PC-3 (cell line): ENCODE data around the gene CLIC4. TPM values are rescaled to one million over a fixed set of nuclear protein-coding genes. Genes with fewer than 3 reads are reported as not detected.
"Not testable (repeated sequence)": the region's sequence is repeated elsewhere in the genome, so short reads cannot be mapped to it uniquely, and the experiment has no call there.

ENCODE experiments used
- ATAC-seq: fragments of 200-7000 bp; cut with Tn5 transposase; 2 replicates; pipeline ENCODE4 v1.9.1; 2020; ENCODE audit warnings: mild to moderate bottlenecking, moderate library complexity
- BruUV-seq: library from RNA; stranded (reverse); fragments of 400-500 nt; replicated peaks from 2 replicates; lab custom pipeline; 2021; lab: Mats Ljungman, UMichigan
- CTCF ChIA-PET: fragments of 300-600 bp; sonication (Branson Sonifier 250); formaldehyde crosslinking; loops from one replicate; lab custom pipeline; 2022; ENCODE audit warnings: antibody characterized with exemption; lab: Charles Lee
- POLR2A ChIA-PET: fragments of 300-600 bp; sonication (Branson Sonifier 250); formaldehyde crosslinking; loops from one replicate; lab custom pipeline; 2022; ENCODE audit warnings: antibody characterized with exemption; ENCODE audit not compliant: unreplicated experiment; lab: Charles Lee
- DNase-seq: peaks from one replicate; pipeline ENCODE4 v3.0.0-alpha.2; 2015
- H2AFZ ChIP-seq: fragments of 300-600 bp; sonication (generic); 2 replicates; pipeline ENCODE4 v1.6.0; 2016; ENCODE audit warnings: antibody characterized with exemption, low read length
- H3F3A ChIP-seq: fragments of 300-600 bp; sonication (generic); one replicate; pipeline ENCODE4 v1.6.0; 2017; ENCODE audit warnings: antibody characterized with exemption, low read length, control low read depth, mild to moderate bottlenecking; ENCODE audit not compliant: unreplicated experiment
- H3K27ac ChIP-seq: fragments of 300-600 bp; sonication (generic); 2 replicates; pipeline ENCODE4 v1.5.1; 2016; ENCODE audit warnings: mild to moderate bottlenecking, low read length
- H3K27me3 ChIP-seq: fragments of 300-600 bp; sonication (generic); 2 replicates; pipeline ENCODE4 v1.6.1; 2016; ENCODE audit warnings: low read length, mixed read lengths
- H3K36me3 ChIP-seq: fragments of 300-600 bp; sonication (generic); 2 replicates; pipeline ENCODE4 v1.6.1; 2016; ENCODE audit warnings: low read depth, mixed run types, low read length, mixed read lengths
- H3K4me1 ChIP-seq: fragments of 300-600 bp; sonication (generic); 2 replicates; pipeline ENCODE4 v1.5.1; 2016; ENCODE audit warnings: low read length; ENCODE audit not compliant: insufficient read depth
- H3K4me2 ChIP-seq: fragments of 300-600 bp; sonication (generic); 2 replicates; pipeline ENCODE4 v1.6.0; 2016; ENCODE audit warnings: low read length
- H3K4me3 ChIP-seq: fragments of 300-600 bp; sonication (generic); 2 replicates; pipeline ENCODE4 v1.5.1; 2016; ENCODE audit warnings: mild to moderate bottlenecking, low read length, mixed read lengths
- H3K79me2 ChIP-seq: fragments of 300-600 bp; sonication (generic); 2 replicates; pipeline ENCODE4 v1.6.1; 2017; ENCODE audit warnings: low read length, mixed read lengths
- H3K9ac ChIP-seq: fragments of 300-600 bp; sonication (generic); 2 replicates; pipeline ENCODE4 v1.6.0; 2016; ENCODE audit warnings: mild to moderate bottlenecking, low read length
- H3K9me2 ChIP-seq: fragments of 300-600 bp; sonication (generic); replicated peaks from 2 replicates; pipeline ENCODE4 v1.6.1; 2016; ENCODE audit warnings: mixed run types, low read length, mixed read lengths
- H3K9me3 ChIP-seq: fragments of 300-600 bp; sonication (generic); 2 replicates; pipeline ENCODE4 v1.6.1; 2016; ENCODE audit warnings: low read length, mixed read lengths
- H4K20me1 ChIP-seq: fragments of 300-600 bp; sonication (generic); 2 replicates; pipeline ENCODE4 v1.6.1; 2016; ENCODE audit warnings: low read length, mixed read lengths
- EZH2 ChIP-seq: fragments of 300-600 bp; sonication (generic); IDR thresholded peaks from one replicate; pipeline ENCODE4 v1.6.1; 2017; ENCODE audit warnings: antibody characterized with exemption, mild to moderate bottlenecking, low read length; ENCODE audit not compliant: unreplicated experiment
- EZH2phosphoT487 ChIP-seq: fragments of 300-600 bp; sonication (generic); IDR thresholded peaks from 2 replicates; pipeline ENCODE4 v1.6.1; 2018; ENCODE audit warnings: mild to moderate bottlenecking, antibody characterized with exemption, low read length, borderline replicate concordance
- intact Hi-C: fragments of 100-400 bp; cut with micrococcal nuclease; formaldehyde crosslinking; loops from 2 replicates; pipeline ENCODE4 v1.9.0; 2023
- total RNA-seq: library from RNA; depleted of rRNA; stranded (reverse); fragments of >200 nt; gene quantifications from 2 replicates; pipeline ENCODE4 v1.2.3, GENCODE V29; 2014
- TF ChIP-seq, protein P1 (sequence below): fragments of 300-600 bp; sonication (generic); conservative IDR thresholded peaks from 2 replicates; pipeline ENCODE4 v1.5.1; 2017; ENCODE audit warnings: antibody characterized with exemption, low read depth, mild to moderate bottlenecking, low read length

The CLIC4 gene
- total RNA-seq, 1 experiment from 2014 or later, result 57.6 TPM

DNA sequence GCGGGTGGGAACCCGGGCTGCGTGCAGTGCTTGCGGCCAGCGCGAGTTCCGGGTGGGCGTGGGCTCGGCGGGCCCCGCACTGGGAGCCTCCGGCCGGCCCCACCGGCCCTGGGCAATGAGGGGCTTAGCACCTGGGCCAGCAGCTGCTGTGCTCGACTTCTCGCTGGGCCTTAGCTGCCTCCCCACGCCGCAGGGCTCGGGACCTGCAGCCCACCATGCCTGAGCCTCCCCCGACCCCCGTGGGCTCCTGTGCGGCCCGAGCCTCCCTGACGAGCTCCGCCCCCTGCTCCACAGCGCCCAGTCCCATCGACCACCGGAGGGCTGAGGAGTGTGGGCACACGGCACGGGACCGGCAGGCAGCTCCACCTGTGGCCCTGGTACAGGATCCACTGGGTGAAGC lies 23.7 kb upstream of the CLIC4 start:
- H3K4me3 ChIP-seq, result no peak overlapping the region
- BruUV-seq, result no TSS peak
- H2AFZ ChIP-seq, result no peak overlapping the region
- no peaks in the 10 kb centered on the region for H3K27me3 ChIP-seq
- no peak overlapping the region for H3K4me2 ChIP-seq
- intact Hi-C loops, result no loop called here
- H3K36me3 ChIP-seq, result no peaks in the 10 kb centered on the region
- ChIA-PET CTCF (no interaction called here), POLR2A (no interaction called here)
- H3K9me3 ChIP-seq, result no peaks in the 10 kb centered on the region
- ATAC-seq (no peak), DNase-seq (no peak)
- peaks cover 31% of the 10 kb centered on the region for H3K4me1 ChIP-seq
- H3K79me2 ChIP-seq, result no peaks in the 10 kb centered on the region
- H4K20me1 ChIP-seq, result no peaks in the 10 kb centered on the region
- TF ChIP-seq, protein P1, sequence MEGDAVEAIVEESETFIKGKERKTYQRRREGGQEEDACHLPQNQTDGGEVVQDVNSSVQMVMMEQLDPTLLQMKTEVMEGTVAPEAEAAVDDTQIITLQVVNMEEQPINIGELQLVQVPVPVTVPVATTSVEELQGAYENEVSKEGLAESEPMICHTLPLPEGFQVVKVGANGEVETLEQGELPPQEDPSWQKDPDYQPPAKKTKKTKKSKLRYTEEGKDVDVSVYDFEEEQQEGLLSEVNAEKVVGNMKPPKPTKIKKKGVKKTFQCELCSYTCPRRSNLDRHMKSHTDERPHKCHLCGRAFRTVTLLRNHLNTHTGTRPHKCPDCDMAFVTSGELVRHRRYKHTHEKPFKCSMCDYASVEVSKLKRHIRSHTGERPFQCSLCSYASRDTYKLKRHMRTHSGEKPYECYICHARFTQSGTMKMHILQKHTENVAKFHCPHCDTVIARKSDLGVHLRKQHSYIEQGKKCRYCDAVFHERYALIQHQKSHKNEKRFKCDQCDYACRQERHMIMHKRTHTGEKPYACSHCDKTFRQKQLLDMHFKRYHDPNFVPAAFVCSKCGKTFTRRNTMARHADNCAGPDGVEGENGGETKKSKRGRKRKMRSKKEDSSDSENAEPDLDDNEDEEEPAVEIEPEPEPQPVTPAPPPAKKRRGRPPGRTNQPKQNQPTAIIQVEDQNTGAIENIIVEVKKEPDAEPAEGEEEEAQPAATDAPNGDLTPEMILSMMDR, result no peak
- no peak for TF ChIP-seq EZH2
- TF ChIP-seq EZH2phosphoT487, result no peak
- no peaks in the 10 kb centered on the region for H3F3A ChIP-seq
- no peak overlapping the region for H3K9ac ChIP-seq
- no peaks in the 10 kb centered on the region for H3K9me2 ChIP-seq
- no peak overlapping the region for H3K27ac ChIP-seq

DNA sequence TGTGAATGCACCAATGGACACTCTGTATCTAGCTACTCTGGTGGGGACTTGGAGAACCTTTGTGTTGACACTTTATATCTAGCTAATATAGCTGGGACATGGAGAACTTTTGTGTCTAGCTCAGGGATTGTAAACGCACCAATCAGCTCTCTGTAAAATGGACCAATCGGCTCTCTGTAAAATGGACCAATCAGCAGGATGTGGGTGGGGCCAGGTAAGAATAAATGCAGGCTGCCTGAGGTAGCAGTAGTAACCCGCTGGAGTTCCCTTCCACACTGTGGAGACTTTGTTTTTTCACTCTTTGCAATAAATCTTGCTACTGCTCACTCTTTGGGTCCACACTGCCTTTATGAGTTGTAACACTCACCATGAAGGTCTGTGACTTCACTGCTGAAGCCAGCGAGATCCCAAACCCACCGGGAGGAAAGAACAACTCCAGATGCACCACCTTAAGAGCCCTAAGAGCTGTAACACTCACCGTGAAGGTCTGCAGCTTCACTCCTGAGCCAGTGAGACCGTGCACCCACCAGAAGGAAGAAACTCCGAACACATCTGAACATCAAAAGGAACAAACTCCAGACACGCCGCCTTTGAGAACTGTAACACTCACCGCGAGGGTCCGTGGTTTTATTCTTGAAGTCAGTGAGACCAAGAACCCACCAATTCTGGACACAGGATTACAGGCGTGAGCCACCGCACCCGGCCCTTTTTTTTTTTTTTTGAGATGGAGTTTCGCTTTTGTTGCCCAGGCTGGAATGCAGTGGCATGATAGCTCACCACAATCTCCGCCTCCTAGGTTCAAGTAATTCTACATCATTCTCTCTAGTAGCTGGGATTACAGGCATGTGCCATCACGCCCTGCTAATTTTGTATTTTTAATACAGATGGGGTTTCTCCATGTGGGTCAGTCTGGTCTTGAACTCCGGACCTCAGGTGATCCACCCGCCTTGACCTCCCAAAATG lies 22.9 kb upstream of the CLIC4 start:
- H3K79me2 ChIP-seq, H3K4me2 ChIP-seq, intact Hi-C loops, H3K27ac ChIP-seq, H3F3A ChIP-seq, POLR2A ChIA-PET, H3K9me2 ChIP-seq, H4K20me1 ChIP-seq, H3K27me3 ChIP-seq, ATAC-seq, H3K36me3 ChIP-seq, H3K9me3 ChIP-seq, H3K9ac ChIP-seq, H2AFZ ChIP-seq, H3K4me3 ChIP-seq, DNase-seq, BruUV-seq: not testable (repeated sequence)
- CTCF ChIA-PET, result interaction anchor here (0.7 kb wide), 1 partner anchor 39 kb away, joined by 5 read pairs; no protein-coding TSS in a partner anchor
- H3K4me1 ChIP-seq, result peaks cover 31% of the 10 kb centered on the region

DNA sequence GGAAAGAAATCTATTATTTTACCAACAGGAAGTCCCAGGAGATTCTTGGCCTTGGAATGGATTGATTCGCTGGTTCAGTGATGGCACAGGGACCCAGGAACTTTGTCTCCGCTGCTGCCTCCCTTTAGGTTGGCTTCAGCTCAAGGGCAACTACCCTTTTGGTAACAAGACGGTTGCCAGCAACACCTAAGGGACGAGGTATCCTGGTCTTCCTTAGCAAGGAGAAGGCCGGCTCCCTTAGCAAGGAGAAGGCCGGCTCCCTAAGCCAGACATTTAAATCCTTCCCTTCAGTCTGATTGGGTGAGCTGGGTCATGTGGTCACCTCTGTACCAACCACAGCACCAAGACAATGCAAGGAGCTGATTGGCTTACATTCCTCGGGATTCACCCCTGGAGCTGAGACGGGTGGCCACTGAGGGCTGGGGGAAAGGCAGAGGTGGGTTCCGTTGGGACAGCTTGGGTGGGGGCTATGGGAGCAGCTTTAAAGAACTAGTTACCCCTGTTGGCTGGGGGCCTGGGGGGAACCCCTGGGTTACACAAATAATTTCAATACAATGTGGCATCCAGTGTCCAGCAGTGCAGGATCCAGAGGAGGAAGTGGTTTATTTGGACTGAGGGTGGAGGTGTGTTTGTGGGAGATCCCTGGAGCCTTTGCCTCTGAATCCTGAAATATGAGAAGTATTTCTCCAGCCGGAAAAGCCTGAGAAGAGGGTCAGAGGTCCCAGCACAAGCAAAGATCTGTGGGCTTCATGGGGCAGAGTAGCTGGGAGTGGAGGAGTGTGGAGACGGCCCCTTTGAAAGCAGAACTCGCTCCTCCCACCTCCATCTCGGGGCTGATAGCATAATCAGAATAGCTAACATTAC lies 20.7 kb upstream of the CLIC4 start:
- Histone ChIP-seq H3K4me2 (peak overlapping the region; percentile 73), H3K9me2 (no peaks in the 10 kb centered on the region), H3K36me3 (no peaks in the 10 kb centered on the region), H3K27me3 (no peaks in the 10 kb centered on the region), H2AFZ (peak overlapping the region; percentile 73), H4K20me1 (no peaks in the 10 kb centered on the region), H3F3A (no peaks in the 10 kb centered on the region), H3K27ac (peak overlapping the region; percentile 89), H3K9me3 (no peaks in the 10 kb centered on the region), H3K79me2 (no peaks in the 10 kb centered on the region), H3K4me1 (peaks cover 26% of the 10 kb centered on the region), H3K9ac (peak overlapping the region; percentile 54), H3K4me3 (peak overlapping the region; percentile 32; the same call in 1 of the 2 replicates)
- DNase-seq (peak; percentile 87), ATAC-seq (peak; percentile 88)
- ChIA-PET CTCF (interaction anchor here (0.6 to 0.8 kb wide), 2 partner anchors 15 to 106 kb away, joined by 3 to 4 read pairs; no protein-coding TSS in a partner anchor), POLR2A (interaction anchor here (0.6 to 1.1 kb wide), 2 partner anchors 20 to 111 kb away, joined by 6 read pairs; partner anchors contain the start of gene CLIC4)
- no TSS peak for BruUV-seq
- TF ChIP-seq, protein P1, result no peak
- TF ChIP-seq EZH2, result no peak
- no peak for TF ChIP-seq EZH2phosphoT487
- intact Hi-C loops, result no loop called here
